B cell (primary cell): Measurements from ENCODE around the gene FAU.

ENCODE experiments used
- EZH2 ChIP-seq: IDR thresholded peaks from 2 replicates; pipeline ENCODE4 v1.6.1; 2012; ENCODE audit warnings: borderline replicate concordance, low read depth, mild to moderate bottlenecking, moderate library complexity, low read length; ENCODE audit not compliant: insufficient read depth, poor library complexity, severe bottlenecking
- TF ChIP-seq, protein P1 (sequence below): fragments of 200-600 bp; IDR thresholded peaks from one replicate; pipeline ENCODE4 v1.8.0; 2022; ENCODE audit warnings: antibody characterized with exemption, mild to moderate bottlenecking

DNA sequence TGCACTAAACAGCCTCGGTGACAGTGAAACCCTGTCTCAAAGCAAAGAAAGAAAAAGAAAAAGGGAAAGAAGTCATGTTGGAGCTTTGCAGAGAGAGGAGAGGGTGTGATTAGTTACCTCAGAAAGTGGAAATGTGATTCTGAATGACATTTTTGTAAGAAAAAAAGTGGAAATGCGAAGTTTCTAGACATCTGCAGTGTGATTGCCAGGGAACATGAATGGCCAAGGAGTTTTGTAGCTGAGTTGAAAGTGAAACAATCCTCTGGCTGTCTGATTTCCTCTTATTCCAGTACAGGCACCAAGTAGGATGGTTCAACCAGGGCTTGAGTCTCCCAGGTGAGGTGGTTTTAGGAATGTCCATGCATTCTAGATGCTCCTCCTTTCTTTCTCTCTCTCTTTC is 30.2 kb upstream of the FAU start:
- TF ChIP-seq, protein P1, sequence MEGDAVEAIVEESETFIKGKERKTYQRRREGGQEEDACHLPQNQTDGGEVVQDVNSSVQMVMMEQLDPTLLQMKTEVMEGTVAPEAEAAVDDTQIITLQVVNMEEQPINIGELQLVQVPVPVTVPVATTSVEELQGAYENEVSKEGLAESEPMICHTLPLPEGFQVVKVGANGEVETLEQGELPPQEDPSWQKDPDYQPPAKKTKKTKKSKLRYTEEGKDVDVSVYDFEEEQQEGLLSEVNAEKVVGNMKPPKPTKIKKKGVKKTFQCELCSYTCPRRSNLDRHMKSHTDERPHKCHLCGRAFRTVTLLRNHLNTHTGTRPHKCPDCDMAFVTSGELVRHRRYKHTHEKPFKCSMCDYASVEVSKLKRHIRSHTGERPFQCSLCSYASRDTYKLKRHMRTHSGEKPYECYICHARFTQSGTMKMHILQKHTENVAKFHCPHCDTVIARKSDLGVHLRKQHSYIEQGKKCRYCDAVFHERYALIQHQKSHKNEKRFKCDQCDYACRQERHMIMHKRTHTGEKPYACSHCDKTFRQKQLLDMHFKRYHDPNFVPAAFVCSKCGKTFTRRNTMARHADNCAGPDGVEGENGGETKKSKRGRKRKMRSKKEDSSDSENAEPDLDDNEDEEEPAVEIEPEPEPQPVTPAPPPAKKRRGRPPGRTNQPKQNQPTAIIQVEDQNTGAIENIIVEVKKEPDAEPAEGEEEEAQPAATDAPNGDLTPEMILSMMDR = no peak
- TF ChIP-seq EZH2 = no peak
